ENCODE data around the gene KMT2C.

- no peak for TF ChIP-seq CTCF (IDR thresholded peaks at IDR 0.05; ENCODE audit: low read depth, low read length, missing input control)
- TF ChIP-seq YY1 (IDR thresholded peaks at IDR 0.05) = peak; percentile 53
- TF ChIP-seq REST (IDR thresholded peaks at IDR 0.05) = no peak
- no peak for TF ChIP-seq JUND (IDR thresholded peaks at IDR 0.05)
- TF ChIP-seq TAF1 (conservative IDR thresholded peaks at IDR 0.05) = no peak
- TF ChIP-seq ZBTB33 (IDR thresholded peaks at IDR 0.05) = no peak
- no peak for TF ChIP-seq NR2F2 (IDR thresholded peaks at IDR 0.05)
Measured at GRCh38 chr7:152231089-152231488, 204.7 kb downstream of the KMT2C start.

Measured in liver (tissue), 3 donors.